ENCODE data around the gene CACNA1D. TPM values are rescaled to one million over a fixed set of nuclear protein-coding genes. Genes with fewer than 3 reads are reported as not detected.

Gene CACNA1D
- total and polyA plus RNA-seq, 2 donors from 2014 or later, result 3.7 to 35.7 TPM

DNA sequence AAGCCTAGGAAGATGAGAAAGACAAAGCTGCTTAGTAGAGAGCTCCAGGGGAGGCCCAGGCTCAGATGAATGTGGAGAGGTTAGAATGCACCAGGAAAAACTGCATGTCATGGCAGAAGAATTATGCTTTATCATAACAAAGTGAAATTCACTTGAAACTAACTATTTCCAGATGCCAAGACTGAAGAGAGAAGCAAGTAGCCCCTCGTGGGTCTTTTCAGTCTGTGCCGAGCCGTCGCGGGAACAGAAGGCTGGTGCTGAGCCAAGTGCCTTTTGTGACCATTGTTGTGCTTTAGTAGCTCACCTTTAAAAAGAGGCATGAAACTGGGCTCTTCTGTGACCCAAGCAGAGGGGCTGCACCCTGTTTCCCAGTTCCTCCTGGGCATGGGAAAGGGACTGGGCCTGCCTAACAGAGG is 278.6 kb downstream of the CACNA1D start:
- TF ChIP-seq, protein P1, sequence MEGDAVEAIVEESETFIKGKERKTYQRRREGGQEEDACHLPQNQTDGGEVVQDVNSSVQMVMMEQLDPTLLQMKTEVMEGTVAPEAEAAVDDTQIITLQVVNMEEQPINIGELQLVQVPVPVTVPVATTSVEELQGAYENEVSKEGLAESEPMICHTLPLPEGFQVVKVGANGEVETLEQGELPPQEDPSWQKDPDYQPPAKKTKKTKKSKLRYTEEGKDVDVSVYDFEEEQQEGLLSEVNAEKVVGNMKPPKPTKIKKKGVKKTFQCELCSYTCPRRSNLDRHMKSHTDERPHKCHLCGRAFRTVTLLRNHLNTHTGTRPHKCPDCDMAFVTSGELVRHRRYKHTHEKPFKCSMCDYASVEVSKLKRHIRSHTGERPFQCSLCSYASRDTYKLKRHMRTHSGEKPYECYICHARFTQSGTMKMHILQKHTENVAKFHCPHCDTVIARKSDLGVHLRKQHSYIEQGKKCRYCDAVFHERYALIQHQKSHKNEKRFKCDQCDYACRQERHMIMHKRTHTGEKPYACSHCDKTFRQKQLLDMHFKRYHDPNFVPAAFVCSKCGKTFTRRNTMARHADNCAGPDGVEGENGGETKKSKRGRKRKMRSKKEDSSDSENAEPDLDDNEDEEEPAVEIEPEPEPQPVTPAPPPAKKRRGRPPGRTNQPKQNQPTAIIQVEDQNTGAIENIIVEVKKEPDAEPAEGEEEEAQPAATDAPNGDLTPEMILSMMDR (IDR thresholded peaks at IDR 0.05; ENCODE audit: borderline replicate concordance, extremely low read depth, insufficient read depth), result no peak
- intact Hi-C loops (cut with DNase I), result no loop called here

DNA sequence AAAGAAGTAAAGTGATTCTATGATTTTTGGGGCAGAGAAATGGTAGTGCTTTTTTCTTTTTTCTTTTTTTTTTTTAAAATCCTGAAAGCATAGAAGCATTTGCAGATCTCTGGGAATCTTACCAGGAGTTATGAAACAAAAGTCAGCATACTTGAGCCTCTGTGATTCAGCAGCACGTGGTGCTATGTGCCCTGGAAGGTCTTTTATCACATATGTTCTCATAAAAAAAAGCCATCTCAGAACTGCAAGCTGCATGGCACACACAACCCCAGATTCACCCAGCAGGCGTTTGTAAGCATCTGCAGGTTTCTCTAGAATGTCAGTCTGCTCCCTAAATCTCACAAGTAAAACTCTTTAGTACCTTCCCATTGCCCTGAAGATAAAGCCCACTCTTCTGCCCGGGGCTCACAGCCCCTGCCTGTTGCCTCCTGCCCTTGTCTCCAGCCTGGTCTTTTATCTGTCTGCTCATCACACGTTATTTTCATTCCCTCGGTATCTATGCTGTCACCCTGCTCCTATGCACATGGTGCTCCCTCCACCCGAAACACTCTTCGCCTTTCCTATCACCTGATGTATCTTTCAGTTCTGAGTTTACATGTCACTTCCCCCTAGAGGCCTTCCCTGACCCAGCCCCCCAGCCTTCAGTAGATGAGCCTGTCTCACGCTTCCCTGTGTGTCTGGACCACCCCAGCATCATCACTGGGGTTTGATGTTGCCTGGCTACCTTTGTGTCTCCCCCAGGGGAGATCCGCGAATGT is 279.4 kb downstream of the CACNA1D start:
- no peaks in the 10 kb centered on the region for H3K9me3 ChIP-seq (ENCODE audit: control insufficient read depth in 2 of 3, insufficient read depth in 1 of 3, low read length in 3 of 3)
- H3K4me1 ChIP-seq (ENCODE audit: control insufficient read depth in 2 of 3, insufficient read depth in 2 of 3, low read depth in 1 of 3, low read length in 3 of 3), result no peaks in the 10 kb centered on the region
- DNase-seq (no peak), FAIRE-seq (no peak)
- intact Hi-C loops (cut with DNase I), result no loop called here
- TF ChIP-seq, protein P1 (IDR thresholded peaks at IDR 0.05; ENCODE audit: borderline replicate concordance, extremely low read depth, insufficient read depth), result no peak
- no peak overlapping the region for H3K9ac ChIP-seq (ENCODE audit: low read length in 3 of 3)
- no peak overlapping the region for H3K27ac ChIP-seq (ENCODE audit: low read depth in 2 of 2, low read length in 2 of 2)
- H3K4me3 ChIP-seq (ENCODE audit: low read length in 3 of 3), result no peak overlapping the region
- no peaks in the 10 kb centered on the region for H3K27me3 ChIP-seq (ENCODE audit: control insufficient read depth, insufficient read depth, low read length)
- peaks cover 0 to 2% (median 0%) of the 10 kb centered on the region in 3 donors for H3K36me3 ChIP-seq (ENCODE audit: control insufficient read depth in 2 of 3, insufficient read depth in 3 of 3, low read length in 3 of 3)

More for the DNA sequence above, 278.6 kb downstream of the CACNA1D start:
- H3K27me3 ChIP-seq (ENCODE audit: control insufficient read depth, insufficient read depth, low read length), result no peaks in the 10 kb centered on the region
- H3K4me3 ChIP-seq (ENCODE audit: low read length in 3 of 3), result no peak overlapping the region
- H3K4me1 ChIP-seq (ENCODE audit: control insufficient read depth in 2 of 3, insufficient read depth in 2 of 3, low read depth in 1 of 3, low read length in 3 of 3), result no peaks in the 10 kb centered on the region
- no peak overlapping the region for H3K27ac ChIP-seq (ENCODE audit: low read depth in 2 of 2, low read length in 2 of 2)
- no peak for DNase-seq
- H3K36me3 ChIP-seq (ENCODE audit: control insufficient read depth in 2 of 3, insufficient read depth in 3 of 3, low read length in 3 of 3), result peaks cover 0 to 2% (median 0%) of the 10 kb centered on the region in 3 donors
- H3K9me3 ChIP-seq (ENCODE audit: control insufficient read depth in 2 of 3, insufficient read depth in 1 of 3, low read length in 3 of 3), result no peaks in the 10 kb centered on the region
- no peak for FAIRE-seq
- H3K9ac ChIP-seq (ENCODE audit: low read length in 3 of 3), result no peak overlapping the region

DNA sequence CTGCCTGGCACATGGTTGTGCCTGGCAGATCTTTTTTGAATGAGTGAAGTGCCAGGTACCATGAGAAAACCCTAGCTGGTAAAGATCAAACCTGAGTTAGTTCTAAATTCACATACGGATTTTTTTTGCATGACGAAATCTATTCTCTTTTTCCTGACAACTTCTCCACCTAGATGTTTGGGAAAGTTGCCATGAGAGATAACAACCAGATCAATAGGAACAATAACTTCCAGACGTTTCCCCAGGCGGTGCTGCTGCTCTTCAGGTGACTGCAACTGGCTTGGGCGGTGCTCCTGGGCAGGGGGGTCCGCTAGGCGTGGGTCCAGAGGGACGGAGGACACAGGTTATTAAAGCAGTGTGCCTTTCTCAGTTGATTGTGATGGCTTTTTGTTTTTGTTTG is 280.0 kb downstream of the CACNA1D start:
- H3K9me3 ChIP-seq (ENCODE audit: control insufficient read depth in 2 of 3, insufficient read depth in 1 of 3, low read length in 3 of 3), result no peaks in the 10 kb centered on the region
- H3K27me3 ChIP-seq (ENCODE audit: control insufficient read depth, insufficient read depth, low read length), result no peaks in the 10 kb centered on the region
- no peak overlapping the region for H3K9ac ChIP-seq (ENCODE audit: low read length in 3 of 3)
- DNase-seq, result no peak
- H3K36me3 ChIP-seq (ENCODE audit: control insufficient read depth in 2 of 3, insufficient read depth in 3 of 3, low read length in 3 of 3), result peaks cover 0 to 2% (median 0%) of the 10 kb centered on the region in 3 donors
- H3K4me1 ChIP-seq (ENCODE audit: control insufficient read depth in 2 of 3, insufficient read depth in 2 of 3, low read depth in 1 of 3, low read length in 3 of 3), result no peaks in the 10 kb centered on the region
- no peak overlapping the region for H3K27ac ChIP-seq (ENCODE audit: low read depth in 2 of 2, low read length in 2 of 2)
- no peak for FAIRE-seq
- no peak overlapping the region for H3K4me3 ChIP-seq (ENCODE audit: low read length in 3 of 3)
- TF ChIP-seq, protein P1 (IDR thresholded peaks at IDR 0.05; ENCODE audit: borderline replicate concordance, extremely low read depth, insufficient read depth), result no peak
- intact Hi-C loops (cut with DNase I), result no loop called here

Data from kidney (tissue), 14 donors.